Measurements from ENCODE around the gene GOLGA8T. TPM values are rescaled to one million over a fixed set of nuclear protein-coding genes. Genes with fewer than 3 reads are reported as not detected.
"Not testable (repeated sequence)": the region's sequence is repeated elsewhere in the genome, so short reads cannot be mapped to it uniquely, and the experiment has no call there.

The GOLGA8T gene
- total RNA-seq, 1 donor from 2014 or later = 0.30 TPM

DNA sequence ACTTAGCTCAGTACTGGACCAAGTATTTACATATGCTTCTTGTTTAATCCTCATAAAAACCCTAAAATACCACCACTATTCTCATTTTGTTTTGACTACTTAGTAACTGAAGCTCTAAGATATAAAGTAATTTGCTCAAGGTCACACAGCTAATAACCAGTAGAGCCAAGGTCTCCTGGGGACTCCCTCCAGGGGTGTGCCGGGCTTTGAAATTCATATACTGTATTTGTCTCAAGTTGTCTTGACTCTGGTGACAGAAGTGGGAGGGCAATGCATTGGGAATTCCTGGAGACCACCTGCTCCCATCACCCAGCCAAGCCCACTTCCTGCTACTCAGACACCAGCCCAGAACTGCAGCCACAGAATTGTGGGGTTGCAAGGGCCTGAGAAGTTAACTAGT is 54.9 kb downstream of the GOLGA8T start:
- not testable (repeated sequence) for DNase-seq (ENCODE audit: low spot score); ATAC-seq

DNA sequence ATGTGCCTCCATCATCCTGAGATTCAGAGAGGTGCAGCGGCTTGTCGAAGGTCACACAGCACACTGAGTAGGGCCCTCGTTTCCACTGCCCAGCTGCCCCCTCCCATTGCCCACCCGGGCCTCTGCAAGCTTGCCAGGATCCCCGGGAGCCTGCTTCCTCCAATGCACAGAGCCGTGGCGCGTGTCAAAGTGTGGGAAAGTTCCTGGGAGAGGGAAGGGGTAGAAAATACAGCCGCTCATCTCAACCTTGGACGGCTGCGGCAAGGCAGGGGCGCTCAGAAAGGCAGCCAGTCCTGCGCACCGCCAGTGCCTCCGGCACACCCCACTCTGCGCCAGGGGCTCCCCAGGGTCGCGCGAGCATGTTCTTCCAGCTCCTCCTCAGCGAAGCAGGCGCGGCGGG is 56.3 kb downstream of the GOLGA8T start:
- DNase-seq (ENCODE audit: low spot score) = peak; percentile 10
- not testable (repeated sequence) for ATAC-seq

DNA sequence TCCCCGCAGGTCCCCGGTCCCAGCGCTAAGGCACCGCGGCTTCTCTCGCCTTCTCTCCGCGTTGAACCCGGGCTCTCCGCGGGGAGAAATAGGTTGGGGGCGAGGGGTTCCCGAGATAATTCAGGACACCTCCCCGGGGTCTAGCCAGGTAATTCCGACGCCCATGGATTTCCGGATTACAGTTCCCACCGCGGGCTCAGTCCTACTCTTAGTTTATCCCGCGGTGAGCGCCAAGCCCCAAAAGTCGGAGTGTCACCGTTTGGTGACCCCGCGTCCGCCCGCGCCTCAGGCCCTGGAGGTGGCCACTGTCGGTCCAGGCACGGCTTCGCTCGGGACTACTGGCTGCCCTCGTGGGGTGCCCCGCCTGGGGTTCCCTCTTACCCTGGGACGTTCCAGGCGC is 56.8 kb downstream of the GOLGA8T start:
- DNase-seq (ENCODE audit: low spot score) = not testable (repeated sequence)
- ATAC-seq = peak; percentile 8

DNA sequence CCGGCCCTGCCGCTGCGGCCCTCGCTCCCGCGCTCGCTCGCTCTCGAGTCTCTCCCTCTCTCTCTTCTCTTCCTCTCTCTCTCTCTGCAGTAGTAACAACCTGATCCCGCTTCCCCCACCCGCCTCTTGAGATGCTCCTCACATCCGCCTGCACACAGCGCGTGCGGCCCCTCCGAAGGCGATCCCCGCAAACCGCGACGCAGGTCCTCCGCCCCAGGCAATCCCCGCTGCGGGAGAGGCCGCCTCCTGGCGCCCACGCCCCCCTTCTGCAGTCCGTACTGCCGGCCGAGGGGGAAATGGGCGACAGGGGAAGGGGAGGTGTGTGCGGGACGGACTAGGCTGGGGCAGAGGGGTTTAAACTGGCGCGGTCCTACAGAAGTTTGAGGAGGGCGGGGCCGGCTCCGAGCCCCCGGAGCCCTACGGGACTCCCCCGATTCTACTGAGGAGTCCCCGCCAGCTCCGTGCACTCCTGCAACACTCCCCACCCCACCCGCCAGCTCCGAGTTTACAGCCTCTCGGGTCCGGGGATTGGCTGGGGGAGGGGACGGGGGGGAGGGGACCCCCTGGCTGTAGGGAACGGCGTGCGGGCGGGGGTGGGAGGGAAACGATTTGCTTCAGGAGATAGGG is 57.4 kb downstream of the GOLGA8T start:
- ATAC-seq = peak; percentile 24
- DNase-seq (ENCODE audit: low spot score) = not testable (repeated sequence)

DNA sequence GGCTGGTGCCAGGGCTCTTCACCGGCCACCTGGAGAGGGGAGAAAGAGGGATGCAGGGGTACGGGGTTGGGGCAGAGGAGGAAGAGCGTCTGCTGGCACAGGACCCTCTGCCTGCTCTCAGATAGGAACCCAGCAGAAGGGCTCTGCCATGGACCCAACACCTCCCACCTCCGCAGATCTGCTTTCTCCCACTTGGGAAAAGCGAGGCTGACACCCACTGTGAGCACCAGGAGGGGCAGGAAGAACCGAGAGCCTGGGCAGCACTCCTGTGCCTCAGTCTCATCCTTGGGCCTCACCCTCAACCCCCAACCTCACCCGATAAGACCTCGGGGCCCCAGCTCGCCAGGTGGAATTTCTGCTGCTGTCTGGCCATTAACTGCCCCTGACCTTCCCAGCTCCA is 58.0 kb downstream of the GOLGA8T start:
- not testable (repeated sequence) for DNase-seq (ENCODE audit: low spot score); ATAC-seq

Other genes with a start within 250 kb of the GOLGA8T start
- gene GOLGA8J, start 52.1 kb upstream of the GOLGA8T start, total RNA-seq = 0.10 TPM